HG03045 (cell line): ENCODE measurements around the gene DICER1.
"Not testable (repeated sequence)": the region's sequence is repeated elsewhere in the genome, so short reads cannot be mapped to it uniquely, and the experiment has no call there.

Source experiments
- ATAC-seq: cut with Tn5 transposase; IDR thresholded peaks from one replicate; pipeline ENCODE4 v1.9.1; 2021; ENCODE audit warnings: mild to moderate bottlenecking, moderate library complexity; ENCODE audit not compliant: unreplicated experiment

The DICER1 gene

GRCh38 chr14:95151561-95151960, 5.8 kb downstream of the DICER1 start:
- ATAC-seq: no peak

GRCh38 chr14:95150910-95151309, 6.4 kb downstream of the DICER1 start:
- no peak for ATAC-seq

- ATAC-seq: no peak
Observed at GRCh38 chr14:95149441-95149840, 7.9 kb downstream of the DICER1 start.

GRCh38 chr14:95147597-95147996, 9.7 kb downstream of the DICER1 start:
- ATAC-seq: no peak

GRCh38 chr14:95146079-95146771, 11.1 kb downstream of the DICER1 start:
- no peak for ATAC-seq

- no peak for ATAC-seq
Observed at GRCh38 chr14:95144849-95145248, 12.5 kb downstream of the DICER1 start.

- ATAC-seq: peak; percentile 46
Observed at GRCh38 chr14:95143808-95144620, 13.3 kb downstream of the DICER1 start.

- no peak for ATAC-seq
Observed at GRCh38 chr14:95142208-95142607, 15.1 kb downstream of the DICER1 start.

- ATAC-seq: no peak
Observed at GRCh38 chr14:95141684-95142083, 15.6 kb downstream of the DICER1 start.

GRCh38 chr14:95140060-95140858, 17.1 kb downstream of the DICER1 start:
- ATAC-seq: no peak

GRCh38 chr14:95138876-95139275, 18.5 kb downstream of the DICER1 start:
- ATAC-seq: no peak

- not testable (repeated sequence) for ATAC-seq
Observed at GRCh38 chr14:95138455-95138854, 18.9 kb downstream of the DICER1 start.

- ATAC-seq: no peak
Observed at GRCh38 chr14:95137804-95138167, 19.5 kb downstream of the DICER1 start.

GRCh38 chr14:95137164-95137803, 20.0 kb downstream of the DICER1 start:
- no peak for ATAC-seq

GRCh38 chr14:95136631-95137030, 20.7 kb downstream of the DICER1 start:
- no peak for ATAC-seq

GRCh38 chr14:95134304-95134933, 22.9 kb downstream of the DICER1 start:
- ATAC-seq: no peak

- no peak for ATAC-seq
Observed at GRCh38 chr14:95133282-95133681, 24.0 kb downstream of the DICER1 start.

GRCh38 chr14:95132760-95133159, 24.6 kb downstream of the DICER1 start:
- ATAC-seq: no peak

GRCh38 chr14:95130549-95130948, 26.8 kb downstream of the DICER1 start:
- ATAC-seq: no peak

GRCh38 chr14:95128140-95128539, 29.2 kb downstream of the DICER1 start:
- no peak for ATAC-seq

- no peak for ATAC-seq
Observed at GRCh38 chr14:95127531-95127911, 29.8 kb downstream of the DICER1 start.
